ENCODE measurements around the gene ADGRA1.

Gene ADGRA1

DNA sequence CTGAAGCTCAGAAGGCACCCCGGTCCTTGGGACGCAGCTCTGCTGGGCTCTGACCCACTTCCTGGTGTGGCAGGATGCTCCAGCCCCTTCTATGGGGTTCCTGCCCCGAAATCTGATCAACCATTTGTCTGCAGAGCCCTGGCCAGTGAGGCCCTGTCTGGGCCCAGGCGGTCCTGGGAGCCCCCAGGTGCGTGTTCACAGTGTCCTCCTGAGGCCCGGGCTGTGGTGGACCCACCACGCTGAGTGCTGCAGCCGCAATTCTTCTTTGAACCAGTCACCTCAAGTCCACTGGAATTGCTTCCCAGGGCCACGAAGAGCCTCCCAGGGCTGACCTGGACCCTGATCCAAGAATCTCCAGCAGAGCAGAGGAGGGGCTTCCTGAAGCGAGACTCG, 91.4 kb downstream of the ADGRA1 start:
- TF ChIP-seq, protein P1, sequence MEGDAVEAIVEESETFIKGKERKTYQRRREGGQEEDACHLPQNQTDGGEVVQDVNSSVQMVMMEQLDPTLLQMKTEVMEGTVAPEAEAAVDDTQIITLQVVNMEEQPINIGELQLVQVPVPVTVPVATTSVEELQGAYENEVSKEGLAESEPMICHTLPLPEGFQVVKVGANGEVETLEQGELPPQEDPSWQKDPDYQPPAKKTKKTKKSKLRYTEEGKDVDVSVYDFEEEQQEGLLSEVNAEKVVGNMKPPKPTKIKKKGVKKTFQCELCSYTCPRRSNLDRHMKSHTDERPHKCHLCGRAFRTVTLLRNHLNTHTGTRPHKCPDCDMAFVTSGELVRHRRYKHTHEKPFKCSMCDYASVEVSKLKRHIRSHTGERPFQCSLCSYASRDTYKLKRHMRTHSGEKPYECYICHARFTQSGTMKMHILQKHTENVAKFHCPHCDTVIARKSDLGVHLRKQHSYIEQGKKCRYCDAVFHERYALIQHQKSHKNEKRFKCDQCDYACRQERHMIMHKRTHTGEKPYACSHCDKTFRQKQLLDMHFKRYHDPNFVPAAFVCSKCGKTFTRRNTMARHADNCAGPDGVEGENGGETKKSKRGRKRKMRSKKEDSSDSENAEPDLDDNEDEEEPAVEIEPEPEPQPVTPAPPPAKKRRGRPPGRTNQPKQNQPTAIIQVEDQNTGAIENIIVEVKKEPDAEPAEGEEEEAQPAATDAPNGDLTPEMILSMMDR (IDR thresholded peaks at IDR 0.05; ENCODE audit: low read depth, low read length, missing control alignments) = no peak
- in situ Hi-C loops (cut with HindIII; ENCODE audit: low sequenced_read_pairs) = no loop called here
- no peak for DNase-seq (ENCODE audit: low read depth)
- H3K4me3 ChIP-seq (ENCODE audit: low read depth, low read length) = no peak overlapping the region

DNA sequence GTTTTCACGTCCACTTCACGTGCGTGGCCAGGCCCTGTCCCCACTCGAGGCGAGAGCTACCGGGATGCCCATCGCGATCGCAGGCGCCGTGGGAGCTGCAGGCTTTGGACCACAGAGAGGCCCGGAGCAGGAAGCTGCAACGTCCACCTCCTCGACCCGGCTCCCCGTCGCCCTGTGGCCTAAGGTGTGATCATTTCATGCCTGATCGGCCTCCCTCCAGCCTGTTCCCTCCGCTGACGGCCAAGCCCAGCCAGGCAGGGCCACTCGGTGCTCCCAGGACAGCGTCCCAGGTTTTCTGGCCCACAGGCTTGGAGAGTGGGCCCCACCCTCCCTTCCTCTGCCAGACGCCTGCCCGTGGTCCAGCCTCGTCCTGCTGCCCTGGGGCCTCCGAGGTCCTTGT, 91.9 kb downstream of the ADGRA1 start:
- no peak overlapping the region for H3K4me3 ChIP-seq (ENCODE audit: low read depth, low read length)
- no peak for DNase-seq (ENCODE audit: low read depth)
- TF ChIP-seq, protein P1 (IDR thresholded peaks at IDR 0.05; ENCODE audit: low read depth, low read length, missing control alignments) = no peak
- in situ Hi-C loops (cut with HindIII; ENCODE audit: low sequenced_read_pairs) = no loop called here

DNA sequence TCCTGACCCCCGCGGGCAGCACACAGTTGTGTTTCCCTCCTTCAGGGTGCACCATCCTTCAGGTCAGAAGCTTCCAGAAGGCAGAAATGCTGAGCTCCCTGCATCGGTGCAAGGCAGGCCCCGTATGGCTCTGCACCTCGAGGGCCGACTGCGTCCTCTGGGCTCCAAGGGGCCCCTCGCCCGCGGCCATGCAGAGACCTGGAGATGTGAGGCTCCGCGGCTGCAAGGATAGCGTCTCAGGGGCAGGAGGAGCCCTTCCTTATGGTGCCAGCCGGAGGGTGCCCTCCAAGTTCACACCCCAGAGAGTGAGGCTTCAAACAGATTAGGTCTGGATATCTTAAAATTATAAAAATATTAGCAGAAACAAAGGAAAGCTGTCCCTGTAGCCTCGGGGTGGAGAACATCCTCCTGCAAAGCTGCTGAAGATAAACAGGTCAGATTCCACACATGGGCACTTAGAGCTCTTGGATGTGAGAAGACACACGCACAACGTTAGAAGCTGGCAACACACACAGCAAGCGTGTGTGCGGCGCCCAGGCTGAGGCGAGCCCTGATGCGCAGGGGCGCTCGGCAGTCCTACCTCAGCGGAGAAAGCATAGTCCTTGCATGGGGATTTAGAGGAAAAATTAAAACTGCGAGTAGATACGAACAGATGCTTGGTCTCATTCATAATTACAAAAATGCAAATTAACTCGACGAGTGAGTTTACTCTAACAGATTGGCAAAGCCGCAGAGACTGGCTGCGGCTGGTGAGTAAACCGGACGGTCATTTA, 92.7 kb downstream of the ADGRA1 start:
- DNase-seq (ENCODE audit: low read depth) = no peak
- TF ChIP-seq, protein P1 (IDR thresholded peaks at IDR 0.05; ENCODE audit: low read depth, low read length, missing control alignments) = no peak
- H3K4me3 ChIP-seq (ENCODE audit: low read depth, low read length) = no peak overlapping the region
- in situ Hi-C loops (cut with HindIII; ENCODE audit: low sequenced_read_pairs) = no loop called here

DNA sequence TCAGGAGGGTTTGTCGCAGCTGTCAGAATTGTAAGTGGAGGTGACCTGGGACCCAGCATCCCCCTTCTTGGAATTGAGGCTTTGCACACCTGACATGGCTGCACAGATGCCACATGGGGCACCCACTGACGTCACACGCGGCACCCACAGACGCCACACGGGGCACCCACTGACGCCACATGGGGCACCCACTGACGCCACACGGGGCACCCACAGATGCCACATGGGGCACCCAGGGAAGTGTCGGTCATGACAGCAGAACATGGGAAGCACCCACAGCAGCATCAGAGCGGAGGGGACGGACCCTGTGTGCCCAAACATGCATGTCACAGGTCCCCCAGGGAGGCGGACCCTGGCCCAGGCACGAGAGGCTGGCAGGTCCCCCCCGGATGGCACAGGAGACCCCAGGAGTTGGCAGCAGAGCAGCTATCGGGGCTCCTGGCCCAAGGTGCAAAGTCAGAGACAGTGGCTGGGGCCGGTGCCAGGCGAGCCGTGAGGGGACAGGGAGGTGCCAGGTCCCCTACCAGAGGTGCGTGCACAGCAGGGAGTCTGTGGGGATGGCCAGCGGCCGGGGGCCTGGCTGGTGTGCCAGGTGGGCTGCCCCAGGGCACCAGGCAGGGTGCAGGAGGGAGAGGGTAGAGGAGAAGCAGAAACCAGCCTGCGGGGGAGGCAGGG, 93.4 kb downstream of the ADGRA1 start:
- TF ChIP-seq, protein P1 (IDR thresholded peaks at IDR 0.05; ENCODE audit: low read depth, low read length, missing control alignments) = no peak
- no peak for DNase-seq (ENCODE audit: low read depth)
- H3K4me3 ChIP-seq (ENCODE audit: low read depth, low read length) = no peak overlapping the region
- in situ Hi-C loops (cut with HindIII; ENCODE audit: low sequenced_read_pairs) = no loop called here
